Stimulated activated memory B cell treated with anti-CD40 and anti-IgM and Interleukin-4, amounts not matched to agents 10 μg/mL and 1 μg/mL and 100 μg/mL, for 72 hours (primary cell): ENCODE measurements around the gene AFAP1.

ENCODE experiments used
- ATAC-seq: fragments of 150-1000 bp; cut with Tn5 transposase; 2 replicates; pipeline ENCODE4 v1.10.0; 2021
- H3K27ac Mint-ChIP-seq: one replicate; pipeline ENCODE4 v1.8.0; 2022; ENCODE audit warnings: mild to moderate bottlenecking, mixed read lengths
- H3K27me3 Mint-ChIP-seq: one replicate; pipeline ENCODE4 v1.8.0; 2022; ENCODE audit warnings: mixed read lengths
- H3K36me3 Mint-ChIP-seq: one replicate; pipeline ENCODE4 v1.8.0; 2022; ENCODE audit warnings: mixed read lengths
- H3K4me1 Mint-ChIP-seq: one replicate; pipeline ENCODE4 v1.8.0; 2022; ENCODE audit warnings: mixed read lengths
- H3K4me3 Mint-ChIP-seq: one replicate; pipeline ENCODE4 v1.8.0; 2022; ENCODE audit warnings: mild to moderate bottlenecking, moderate library complexity, mixed read lengths
- H3K9me3 Mint-ChIP-seq: one replicate; pipeline ENCODE4 v1.8.0; 2022; ENCODE audit warnings: mixed read lengths

AFAP1 gene

DNA sequence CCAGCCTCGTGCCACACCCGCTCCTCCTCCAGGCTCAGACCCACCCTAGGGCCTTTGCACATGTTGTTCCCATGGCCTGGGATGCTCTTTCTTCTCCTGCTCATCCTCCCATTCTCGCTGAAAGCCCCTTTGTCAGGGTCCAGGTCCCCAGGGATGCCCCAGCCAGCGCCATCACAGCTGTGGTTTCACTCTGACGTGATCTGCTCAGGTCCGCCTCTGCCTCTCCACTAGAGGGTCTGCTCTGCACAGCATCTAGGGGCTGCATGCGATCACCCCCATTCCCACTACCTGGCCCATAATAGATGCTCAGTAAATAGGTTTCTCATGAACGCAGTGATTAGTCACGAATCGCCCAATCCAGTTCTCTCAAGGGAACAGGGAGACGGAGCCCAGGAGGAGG lies 222.5 kb downstream of the AFAP1 start:
- H3K4me3 Mint-ChIP-seq, result no peak overlapping the region
- peaks cover 5% of the 10 kb centered on the region for H3K36me3 Mint-ChIP-seq
- no peak for ATAC-seq

DNA sequence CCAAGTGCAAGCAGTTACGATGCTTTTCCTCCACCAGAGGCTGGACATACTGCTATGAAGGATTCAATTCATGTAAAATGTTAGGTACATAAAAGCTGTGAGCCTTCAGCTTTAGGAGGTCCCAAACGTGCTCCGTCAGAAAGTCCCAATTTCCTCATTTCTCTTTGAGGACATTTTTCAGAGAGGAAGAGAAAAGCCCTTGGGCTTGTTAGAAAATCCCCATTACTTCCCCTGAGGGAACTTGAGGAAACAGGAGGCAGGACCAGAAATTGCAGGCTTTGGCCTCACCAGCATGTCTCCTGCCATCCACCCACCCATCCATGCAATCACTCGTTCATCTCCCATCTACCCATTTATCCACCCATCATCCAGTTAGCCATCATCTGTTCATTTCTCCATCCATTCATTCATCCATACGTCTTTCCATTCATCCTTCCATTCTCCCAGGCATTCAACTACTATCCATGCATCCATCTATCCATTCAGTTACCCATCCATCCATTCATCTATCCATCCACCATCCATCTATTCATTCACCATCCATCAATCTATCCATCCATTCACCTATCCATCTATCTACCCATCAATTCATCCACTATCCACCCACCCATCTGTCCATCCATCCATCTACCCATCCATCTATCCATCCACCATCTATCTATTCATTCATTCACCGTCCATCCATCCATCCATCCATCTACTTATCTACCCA lies 223.5 kb downstream of the AFAP1 start:
- Mint-ChIP-seq H3K4me1 (no peaks in the 10 kb centered on the region), H3K4me3 (no peak overlapping the region), H3K36me3 (peaks cover 5% of the 10 kb centered on the region), H3K9me3 (peaks cover 9% of the 10 kb centered on the region), H3K27ac (no peak overlapping the region), H3K27me3 (peaks cover 42% of the 10 kb centered on the region)
- no peak for ATAC-seq

More for the DNA sequence above, 222.5 kb downstream of the AFAP1 start:
- H3K27ac Mint-ChIP-seq, result no peak overlapping the region
- peaks cover 42% of the 10 kb centered on the region for H3K27me3 Mint-ChIP-seq
- H3K9me3 Mint-ChIP-seq, result peaks cover 9% of the 10 kb centered on the region
- H3K4me1 Mint-ChIP-seq, result no peaks in the 10 kb centered on the region

DNA sequence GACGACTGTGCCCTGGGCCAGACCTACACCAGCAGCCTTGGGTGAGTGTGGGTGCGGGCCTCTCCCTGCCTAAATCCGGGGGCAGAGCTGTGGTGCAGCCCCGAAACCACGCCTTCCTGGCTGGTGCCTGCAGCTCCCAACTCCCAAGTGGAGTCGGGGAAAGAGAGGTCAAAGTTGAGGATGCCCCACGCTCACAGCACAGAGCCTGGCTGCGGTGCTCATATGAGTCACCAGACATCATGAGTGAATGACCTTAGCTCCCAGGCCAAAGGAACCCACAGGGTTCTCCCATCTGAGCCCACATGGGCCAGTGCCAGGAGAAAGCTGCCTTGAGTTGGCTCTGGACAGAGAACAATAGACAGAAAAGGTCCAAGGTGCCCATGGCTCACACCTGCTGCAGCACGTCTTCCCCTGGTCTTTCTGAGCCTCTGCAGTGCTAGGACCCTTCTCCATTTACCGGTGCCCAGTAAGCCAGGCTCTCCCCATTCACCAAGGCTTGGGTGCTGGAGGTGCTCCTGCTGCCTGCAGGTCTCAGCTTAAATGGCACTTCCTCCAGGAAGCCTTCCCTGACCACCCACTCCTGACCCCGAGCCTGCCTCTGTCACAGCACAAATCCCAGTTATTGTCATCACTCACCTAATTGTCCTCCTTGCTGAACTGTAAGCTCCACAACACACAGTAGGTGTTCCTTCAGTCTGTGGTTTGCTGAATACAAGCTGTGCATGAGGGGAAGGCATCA lies 224.2 kb downstream of the AFAP1 start:
- H3K36me3 Mint-ChIP-seq, result peaks cover 5% of the 10 kb centered on the region
- H3K4me3 Mint-ChIP-seq, result no peak overlapping the region
- H3K4me1 Mint-ChIP-seq, result no peaks in the 10 kb centered on the region
- peaks cover 42% of the 10 kb centered on the region for H3K27me3 Mint-ChIP-seq
- ATAC-seq, result no peak
- no peak overlapping the region for H3K27ac Mint-ChIP-seq
- H3K9me3 Mint-ChIP-seq, result peaks cover 9% of the 10 kb centered on the region

DNA sequence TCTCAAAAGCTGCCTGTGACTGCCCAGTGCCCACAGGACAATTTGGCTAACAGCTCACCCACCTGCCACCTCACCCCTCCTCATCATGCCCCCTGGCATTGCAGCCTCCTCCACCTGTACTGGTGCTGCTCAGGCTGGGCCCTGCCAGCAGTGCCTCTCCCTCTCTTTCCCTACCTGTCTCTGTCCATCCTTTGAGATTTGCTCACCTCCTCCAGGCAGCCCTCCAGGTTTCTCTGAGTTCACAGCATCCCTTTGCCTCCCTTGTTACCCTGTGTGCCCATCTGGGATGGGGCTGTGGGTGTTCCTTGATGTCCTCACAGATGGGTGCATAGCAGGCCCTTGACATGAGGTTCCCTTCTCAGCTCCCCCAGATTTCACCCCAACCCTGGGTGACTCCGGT lies 224.9 kb downstream of the AFAP1 start:
- H3K4me3 Mint-ChIP-seq, result no peak overlapping the region
- H3K27me3 Mint-ChIP-seq, result peaks cover 42% of the 10 kb centered on the region
- H3K27ac Mint-ChIP-seq, result no peak overlapping the region
- peaks cover 5% of the 10 kb centered on the region for H3K36me3 Mint-ChIP-seq
- peaks cover 9% of the 10 kb centered on the region for H3K9me3 Mint-ChIP-seq
- no peak for ATAC-seq
- H3K4me1 Mint-ChIP-seq, result no peaks in the 10 kb centered on the region

DNA sequence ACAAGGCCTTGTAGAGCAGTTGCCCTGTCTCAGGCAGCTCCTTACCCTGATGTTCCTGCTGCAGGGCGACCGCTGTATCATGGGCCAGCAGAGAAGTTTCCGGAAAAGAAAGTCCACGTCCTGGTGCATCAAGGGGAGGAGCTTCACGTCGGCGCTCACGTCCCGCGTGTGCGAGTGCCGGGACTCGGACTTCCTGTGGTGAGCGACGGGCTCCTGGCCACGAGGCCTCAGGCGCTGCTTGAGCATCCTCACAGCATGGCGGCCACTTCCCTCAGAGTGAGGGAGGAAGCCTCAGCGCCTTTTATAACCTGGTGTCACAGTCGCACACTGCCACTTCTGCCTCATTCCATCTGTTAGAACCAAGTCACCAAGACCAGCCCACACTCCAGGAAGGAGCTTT lies 225.5 kb downstream of the AFAP1 start:
- ATAC-seq, result no peak
- Mint-ChIP-seq H3K4me1 (no peaks in the 10 kb centered on the region), H3K4me3 (no peak overlapping the region), H3K36me3 (peaks cover 5% of the 10 kb centered on the region), H3K9me3 (peaks cover 9% of the 10 kb centered on the region), H3K27ac (no peak overlapping the region), H3K27me3 (peaks cover 42% of the 10 kb centered on the region)

DNA sequence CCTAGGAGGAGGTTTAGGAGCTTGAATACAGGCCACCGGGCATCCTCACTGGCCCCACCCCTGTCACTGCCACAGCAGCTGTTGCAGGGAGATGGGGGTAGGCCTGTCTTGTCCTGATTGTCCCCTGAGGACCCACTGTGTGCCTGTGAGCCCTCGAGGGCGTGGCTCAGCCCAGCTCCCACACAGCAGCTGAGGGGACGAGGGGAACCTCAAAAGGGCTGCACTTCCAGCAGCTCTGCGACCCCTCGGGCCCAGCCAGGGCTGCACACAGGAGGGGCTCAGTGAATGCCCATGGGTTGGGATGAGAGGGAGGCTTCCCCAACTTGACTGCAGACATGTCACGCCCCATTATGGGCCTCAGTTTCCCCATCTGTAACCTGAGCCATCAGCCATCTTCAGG lies 225.9 kb downstream of the AFAP1 start:
- Mint-ChIP-seq H3K9me3 (peaks cover 9% of the 10 kb centered on the region), H3K4me1 (no peaks in the 10 kb centered on the region), H3K36me3 (peaks cover 5% of the 10 kb centered on the region), H3K27me3 (peaks cover 40% of the 10 kb centered on the region), H3K4me3 (no peak overlapping the region), H3K27ac (no peak overlapping the region)
- ATAC-seq, result no peak

DNA sequence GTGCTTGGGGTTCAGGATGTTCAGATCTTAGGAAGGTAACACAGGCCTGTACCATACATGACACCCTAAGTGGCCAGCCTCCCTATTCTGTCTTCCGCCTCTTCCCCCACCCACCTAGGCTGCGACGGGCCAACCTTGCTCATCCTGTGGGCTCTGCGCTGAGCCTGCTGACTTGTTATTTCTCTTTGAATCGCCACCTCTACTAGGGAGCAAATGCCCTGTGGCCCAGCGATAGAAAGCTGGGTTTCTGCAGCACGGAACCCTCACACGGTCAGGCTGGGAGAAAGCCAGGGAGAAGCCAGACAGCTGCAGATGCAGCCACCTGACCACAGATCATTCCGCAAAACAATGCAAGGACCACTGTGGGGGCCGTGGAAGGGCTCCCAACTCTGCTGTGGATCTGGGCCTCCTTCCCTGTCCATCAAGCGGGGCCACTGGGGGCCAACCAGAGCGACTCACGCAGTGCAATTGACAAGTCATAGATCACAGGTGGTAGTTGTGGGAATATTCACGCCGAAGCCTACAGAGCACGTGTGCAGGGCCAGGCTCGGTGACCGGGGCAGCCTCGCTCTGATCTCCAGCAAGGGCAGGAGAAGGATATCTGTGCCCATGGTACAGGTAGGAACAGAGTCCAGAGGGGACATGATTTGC lies 227.5 kb downstream of the AFAP1 start:
- H3K27ac Mint-ChIP-seq, result no peak overlapping the region
- ATAC-seq, result no peak
- peaks cover 5% of the 10 kb centered on the region for H3K36me3 Mint-ChIP-seq
- H3K4me1 Mint-ChIP-seq, result no peaks in the 10 kb centered on the region
- peaks cover 9% of the 10 kb centered on the region for H3K9me3 Mint-ChIP-seq
- peaks cover 24% of the 10 kb centered on the region for H3K27me3 Mint-ChIP-seq
- H3K4me3 Mint-ChIP-seq, result no peak overlapping the region

DNA sequence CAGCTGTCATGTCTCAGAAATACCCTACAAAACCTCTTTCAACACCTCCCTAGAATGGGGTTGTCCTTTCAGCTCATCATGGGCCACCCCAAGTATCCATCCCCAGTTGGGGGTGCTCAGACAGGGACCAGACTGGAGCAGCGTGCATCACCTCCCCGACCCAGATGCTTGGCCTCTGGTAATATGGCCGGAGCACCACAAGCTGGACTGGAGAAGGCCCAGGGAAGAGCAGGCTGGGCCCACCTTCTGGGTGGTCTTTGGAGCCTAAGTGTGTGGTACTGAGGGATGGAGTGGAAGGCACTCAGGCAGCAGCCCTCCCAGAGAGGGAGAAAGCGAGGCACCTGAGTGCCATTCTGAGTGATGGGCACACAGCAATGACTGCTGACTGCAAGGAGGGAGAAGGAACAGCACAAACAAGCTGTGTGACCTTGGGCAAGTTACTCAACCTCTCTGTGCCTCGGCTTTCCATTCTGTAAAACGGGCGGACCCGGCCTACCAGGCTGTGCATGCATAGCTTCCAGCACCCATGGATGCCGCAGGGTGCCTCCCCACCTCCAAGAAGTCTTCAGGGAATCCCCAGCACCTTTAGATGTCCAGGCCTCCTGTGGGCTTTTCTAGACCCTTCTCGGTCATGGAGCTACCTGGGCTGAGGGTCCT lies 228.2 kb downstream of the AFAP1 start:
- peaks cover 5% of the 10 kb centered on the region for H3K36me3 Mint-ChIP-seq

DNA sequence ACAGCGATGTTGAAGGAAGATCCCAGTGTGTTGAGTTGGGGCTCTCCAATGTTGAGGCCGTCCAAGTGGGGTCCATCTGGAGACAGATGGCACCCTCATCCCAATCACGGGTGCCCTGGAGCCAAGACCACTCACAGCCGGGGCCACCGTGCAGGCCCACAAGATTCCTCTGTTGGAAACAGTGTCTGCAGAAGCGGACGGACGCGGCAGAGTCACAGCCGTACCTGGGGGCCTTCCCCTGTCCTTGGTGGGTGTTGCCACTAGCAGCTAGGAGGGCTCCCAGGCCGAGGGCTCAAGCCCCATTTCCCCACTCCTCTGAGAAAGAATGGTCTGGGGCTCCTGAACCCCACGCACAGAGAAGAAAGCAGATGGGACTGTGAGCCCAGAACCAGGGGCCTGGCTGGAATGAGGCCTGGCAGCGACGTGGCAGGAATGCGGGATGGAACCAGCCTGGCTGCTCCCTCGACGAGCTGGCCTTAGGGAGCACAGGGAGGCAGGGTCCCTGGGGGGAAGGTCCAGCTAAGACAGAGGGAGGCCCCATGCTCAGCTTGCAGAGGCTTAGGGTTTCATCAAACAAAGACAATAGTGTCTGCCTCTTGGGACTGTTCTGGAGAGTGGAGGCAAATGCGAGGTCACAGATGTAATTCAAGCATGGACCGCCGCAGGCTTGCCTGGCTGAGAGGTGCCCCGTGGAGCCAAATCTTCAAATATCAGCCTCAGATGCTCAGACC lies 228.9 kb downstream of the AFAP1 start:
- Mint-ChIP-seq H3K9me3 (peaks cover 4% of the 10 kb centered on the region), H3K27ac (no peak overlapping the region), H3K36me3 (peaks cover 5% of the 10 kb centered on the region), H3K27me3 (peaks cover 11% of the 10 kb centered on the region), H3K4me1 (no peaks in the 10 kb centered on the region), H3K4me3 (no peak overlapping the region)
- no peak for ATAC-seq

More for the DNA sequence above, 228.2 kb downstream of the AFAP1 start:
- H3K9me3 Mint-ChIP-seq, result peaks cover 8% of the 10 kb centered on the region
- no peak overlapping the region for H3K4me3 Mint-ChIP-seq
- H3K27me3 Mint-ChIP-seq, result peaks cover 17% of the 10 kb centered on the region
- H3K27ac Mint-ChIP-seq, result no peak overlapping the region
- no peaks in the 10 kb centered on the region for H3K4me1 Mint-ChIP-seq
- ATAC-seq, result no peak

GRCh38 chr4:7710126-7710525 lies 229.5 kb downstream of the AFAP1 start:
- no peak overlapping the region for H3K27ac Mint-ChIP-seq
- H3K9me3 Mint-ChIP-seq, result peaks cover 4% of the 10 kb centered on the region
- no peak for ATAC-seq
- no peaks in the 10 kb centered on the region for H3K4me1 Mint-ChIP-seq
- H3K4me3 Mint-ChIP-seq, result no peak overlapping the region
- peaks cover 5% of the 10 kb centered on the region for H3K27me3 Mint-ChIP-seq
- peaks cover 5% of the 10 kb centered on the region for H3K36me3 Mint-ChIP-seq

DNA sequence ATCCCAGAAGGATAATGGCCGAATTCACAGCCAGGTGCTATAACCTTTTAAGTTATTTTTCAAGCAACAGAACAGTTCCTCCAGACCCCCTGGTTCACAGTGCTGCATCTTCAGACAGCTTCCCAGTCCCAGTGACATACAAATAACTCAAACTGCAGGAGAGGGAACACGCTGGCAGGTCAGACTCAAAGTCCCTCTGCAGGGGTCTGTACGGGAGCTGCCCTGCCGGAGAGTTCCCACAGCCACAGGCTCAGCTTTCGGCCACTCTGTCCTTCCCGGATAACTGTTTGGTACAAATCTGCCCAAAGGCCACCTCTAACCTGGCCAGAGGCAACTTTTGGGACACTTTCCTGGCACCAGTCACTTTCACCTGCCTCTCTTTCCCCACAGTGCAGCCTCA lies 230.2 kb downstream of the AFAP1 start:
- Mint-ChIP-seq H3K27ac (no peak overlapping the region), H3K4me3 (no peak overlapping the region), H3K9me3 (no peaks in the 10 kb centered on the region), H3K36me3 (no peaks in the 10 kb centered on the region), H3K27me3 (no peaks in the 10 kb centered on the region), H3K4me1 (no peaks in the 10 kb centered on the region)
- ATAC-seq, result no peak

DNA sequence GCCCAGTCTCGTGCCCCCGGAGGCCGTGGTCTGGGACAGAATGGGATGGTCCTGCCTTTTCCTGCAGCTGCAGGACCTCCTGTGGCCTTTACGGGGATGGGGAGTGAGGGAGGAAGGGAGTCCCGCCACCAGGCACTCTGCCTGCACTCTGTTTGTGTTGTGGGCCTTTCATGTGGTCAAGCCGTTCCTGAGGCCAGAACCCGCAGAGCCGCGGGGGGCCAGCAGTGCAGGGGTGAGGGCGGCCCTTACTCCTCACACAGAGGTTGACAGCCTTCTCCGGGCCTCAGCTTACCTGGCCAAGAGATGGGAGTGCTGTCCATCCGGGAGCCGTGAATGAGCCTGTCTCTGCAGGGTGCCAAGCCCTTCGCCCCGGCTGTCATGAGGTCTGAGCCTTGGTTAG lies 230.7 kb downstream of the AFAP1 start:
- no peaks in the 10 kb centered on the region for H3K27me3 Mint-ChIP-seq
- no peak overlapping the region for H3K27ac Mint-ChIP-seq
- no peak overlapping the region for H3K4me3 Mint-ChIP-seq
- no peak for ATAC-seq
- no peaks in the 10 kb centered on the region for H3K36me3 Mint-ChIP-seq
- no peaks in the 10 kb centered on the region for H3K4me1 Mint-ChIP-seq
- H3K9me3 Mint-ChIP-seq, result no peaks in the 10 kb centered on the region
